GM19395 (cell line): ENCODE measurements around the gene OR13D1.
"Not testable (repeated sequence)": the region's sequence is repeated elsewhere in the genome, so short reads cannot be mapped to it uniquely, and the experiment has no call there.

ENCODE experiments used
- ATAC-seq: cut with Tn5 transposase; IDR thresholded peaks from one replicate; pipeline ENCODE4 v1.9.1; 2021; ENCODE audit warnings: mild to moderate bottlenecking, moderate library complexity; ENCODE audit not compliant: unreplicated experiment

The OR13D1 gene, protein sequence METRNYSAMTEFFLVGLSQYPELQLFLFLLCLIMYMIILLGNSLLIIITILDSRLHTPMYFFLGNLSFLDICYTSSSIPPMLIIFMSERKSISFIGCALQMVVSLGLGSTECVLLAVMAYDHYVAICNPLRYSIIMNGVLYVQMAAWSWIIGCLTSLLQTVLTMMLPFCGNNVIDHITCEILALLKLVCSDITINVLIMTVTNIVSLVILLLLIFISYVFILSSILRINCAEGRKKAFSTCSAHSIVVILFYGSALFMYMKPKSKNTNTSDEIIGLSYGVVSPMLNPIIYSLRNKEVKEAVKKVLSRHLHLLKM

DNA sequence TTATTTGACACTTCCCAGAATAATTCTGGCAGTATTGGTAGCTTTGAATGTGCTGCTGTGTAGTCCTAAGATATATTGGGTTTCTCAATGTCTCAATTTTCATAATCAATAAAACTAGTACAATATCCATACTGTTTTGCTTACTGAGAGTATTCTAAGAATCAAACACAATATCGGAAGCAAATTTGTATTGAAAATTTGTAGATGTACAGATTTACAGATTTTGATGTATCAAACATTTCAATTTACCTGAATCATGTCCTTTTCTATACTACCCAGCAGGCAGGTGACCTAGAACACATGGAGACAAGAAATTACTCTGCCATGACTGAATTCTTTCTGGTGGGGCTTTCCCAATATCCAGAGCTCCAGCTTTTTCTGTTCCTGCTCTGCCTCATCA lies at the start of gene OR13D1:
OR13D1 (plus strand) TSS at position 301 of the 400 bp plus-strand sequence; CDS start at position 301, 0 bp downstream.
- no peak for ATAC-seq

DNA sequence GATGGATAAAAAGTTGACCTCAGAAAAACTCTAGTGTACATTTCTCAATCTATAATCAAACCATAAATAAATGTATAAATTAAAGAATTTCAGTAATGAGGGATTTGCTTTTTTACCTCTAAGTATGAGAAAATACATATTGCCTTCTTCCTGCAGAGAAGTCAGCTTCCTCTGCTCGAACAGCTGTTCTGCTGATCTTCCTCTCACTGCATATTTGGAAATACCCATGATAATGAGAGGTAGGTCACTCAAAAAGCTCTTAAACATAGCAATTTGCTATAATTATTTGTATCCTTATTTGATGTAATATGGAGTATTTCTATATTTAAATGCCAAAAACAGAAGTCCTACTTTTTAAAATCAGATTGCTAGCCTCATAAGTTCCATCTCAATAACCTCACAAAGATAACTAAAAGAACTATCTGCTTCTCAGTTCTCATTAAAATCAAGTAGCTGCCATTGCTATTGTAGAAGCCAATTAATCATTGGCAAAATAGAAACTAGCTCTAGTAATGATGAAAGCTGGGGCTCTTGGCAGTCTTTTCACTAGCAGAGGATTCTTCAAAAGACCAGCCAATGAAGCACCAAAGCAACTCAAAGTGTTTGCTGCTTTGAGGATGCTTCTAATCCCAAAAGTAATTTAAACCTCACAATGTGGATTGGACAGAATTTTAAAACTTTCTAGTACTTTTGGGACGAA lies 35.7 kb upstream of the OR13D1 start:
- ATAC-seq, result no peak

DNA sequence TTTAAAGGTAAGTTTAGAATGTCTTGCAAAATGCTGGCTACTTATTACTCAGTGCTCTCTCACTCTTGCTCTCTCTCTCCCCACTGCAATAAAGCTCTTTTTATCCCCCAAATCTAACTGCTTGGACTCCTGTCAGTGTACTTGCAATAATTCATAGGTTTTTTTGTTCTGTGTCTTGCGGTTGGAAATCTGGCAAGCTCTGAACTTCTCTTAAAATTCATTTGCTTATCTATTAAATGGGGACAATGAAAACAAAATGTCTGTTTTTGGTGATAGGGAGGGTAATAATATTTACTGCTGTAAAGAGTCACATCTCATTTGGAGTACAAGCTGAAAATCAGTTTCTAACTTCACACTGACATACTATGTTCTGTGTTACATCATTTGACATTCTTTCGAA lies 18.7 kb upstream of the OR13D1 start:
- no peak for ATAC-seq

DNA sequence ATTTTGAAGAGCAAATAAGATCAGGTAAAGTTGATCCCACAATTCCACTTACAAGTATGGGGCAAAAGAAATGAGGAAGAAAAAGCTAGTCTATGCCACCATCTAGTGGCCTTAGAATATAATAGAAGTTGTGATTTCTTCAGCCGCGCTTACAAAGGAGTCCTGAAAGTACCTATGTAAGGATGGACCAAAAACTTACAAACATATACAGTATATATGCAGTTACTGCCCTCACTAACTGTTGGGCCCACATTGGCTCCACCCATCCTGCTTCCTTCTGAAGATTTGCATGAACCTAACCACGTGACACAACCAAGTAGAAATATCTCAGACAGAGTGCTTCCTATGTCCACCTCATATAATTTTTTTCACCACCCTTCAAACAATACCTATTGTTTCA lies 11.7 kb upstream of the OR13D1 start:
- peak; percentile 79 for ATAC-seq

DNA sequence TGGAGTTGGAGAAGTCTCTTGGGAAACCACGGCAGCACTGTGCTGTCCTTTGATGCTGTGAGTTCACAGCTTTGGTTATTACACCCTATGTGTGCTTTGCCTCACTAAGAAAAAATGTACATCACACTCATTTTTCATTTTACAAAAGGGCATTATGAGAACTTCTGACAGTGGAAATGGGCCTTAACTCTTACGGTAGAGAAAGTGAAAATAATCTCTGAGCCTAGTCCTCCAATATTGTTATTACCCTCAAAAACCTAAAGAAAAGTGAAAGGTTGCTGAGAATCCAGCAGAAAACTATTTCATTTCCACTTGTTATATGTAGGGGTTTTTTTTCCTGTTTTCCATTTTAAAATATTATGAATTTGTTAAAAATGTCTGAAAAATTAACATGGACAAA lies 8.2 kb upstream of the OR13D1 start:
- ATAC-seq, result peak; percentile 51

DNA sequence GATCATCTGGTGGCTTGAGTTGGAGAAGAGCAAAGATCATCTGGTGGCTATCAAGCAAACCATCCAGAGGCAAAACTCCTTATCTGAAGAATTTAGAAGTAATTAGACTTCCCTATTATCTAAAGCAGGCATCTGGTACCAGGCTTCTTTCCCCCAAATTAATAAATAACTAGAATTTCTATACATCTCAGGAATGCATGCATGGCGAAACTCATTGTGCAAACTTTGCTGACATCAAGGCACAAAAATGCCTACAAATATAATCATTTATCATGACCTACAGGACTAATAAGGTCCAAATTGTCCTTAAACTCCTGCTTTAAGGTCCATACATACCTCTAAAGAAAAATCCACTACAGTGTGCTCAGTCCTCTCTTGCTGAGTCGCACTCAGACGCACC lies 6.0 kb downstream of the OR13D1 start:
- ATAC-seq, result no peak

DNA sequence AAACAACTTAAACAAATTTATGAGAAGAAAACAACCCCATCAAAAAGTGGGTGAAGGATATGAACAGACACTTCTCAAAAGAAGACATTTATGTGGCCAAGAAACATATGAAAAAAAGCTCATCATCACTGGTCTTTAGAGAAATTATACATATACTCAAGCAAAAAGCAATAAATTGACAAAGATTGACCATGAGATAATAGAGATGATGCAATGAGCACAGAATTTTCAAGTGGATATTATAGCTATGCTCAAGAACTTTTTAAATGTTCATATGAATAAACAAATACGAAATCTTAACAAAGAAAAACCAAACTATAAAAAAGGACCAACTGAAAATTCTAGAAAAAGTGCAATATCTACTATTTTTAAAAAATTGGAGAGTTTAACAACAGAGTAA lies 14.4 kb downstream of the OR13D1 start:
- not testable (repeated sequence) for ATAC-seq

DNA sequence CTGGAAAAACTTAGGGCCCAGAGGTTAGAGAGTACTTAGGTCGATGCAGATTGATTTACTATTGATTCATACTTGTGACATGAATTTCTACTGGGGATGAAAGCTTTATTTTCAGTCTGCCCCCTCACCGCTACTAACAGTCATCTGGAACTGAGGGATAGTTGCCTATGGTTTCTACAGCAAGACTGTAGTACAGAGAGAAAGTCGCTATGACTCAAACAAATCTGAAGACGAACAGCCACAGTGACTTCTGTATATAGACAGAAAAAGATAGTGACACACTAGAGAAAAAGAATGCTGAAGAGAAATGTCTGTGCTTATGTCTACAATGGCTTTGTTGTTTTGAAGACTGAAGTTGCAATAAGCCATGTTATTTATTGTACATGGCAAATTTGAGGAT lies 17.3 kb downstream of the OR13D1 start:
- no peak for ATAC-seq

DNA sequence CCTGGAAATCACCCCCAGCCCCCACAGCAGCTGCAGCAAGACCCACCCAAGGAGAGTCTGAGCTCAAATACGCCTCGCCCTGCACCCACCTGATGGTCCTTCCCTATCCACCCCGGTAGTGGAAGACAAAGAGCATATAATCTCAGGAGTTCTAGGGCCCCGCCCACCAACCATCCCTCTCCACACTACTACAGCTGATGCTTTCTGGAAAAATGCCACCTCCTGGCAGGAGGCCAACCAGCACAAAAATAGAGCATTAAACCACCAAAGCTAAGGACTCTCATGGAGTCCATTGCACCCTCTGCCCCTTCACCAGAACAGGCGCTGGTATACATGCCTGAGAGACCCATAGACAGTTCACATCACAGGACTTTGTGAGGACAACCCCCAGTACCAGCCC lies 30.7 kb downstream of the OR13D1 start:
- no peak for ATAC-seq

DNA sequence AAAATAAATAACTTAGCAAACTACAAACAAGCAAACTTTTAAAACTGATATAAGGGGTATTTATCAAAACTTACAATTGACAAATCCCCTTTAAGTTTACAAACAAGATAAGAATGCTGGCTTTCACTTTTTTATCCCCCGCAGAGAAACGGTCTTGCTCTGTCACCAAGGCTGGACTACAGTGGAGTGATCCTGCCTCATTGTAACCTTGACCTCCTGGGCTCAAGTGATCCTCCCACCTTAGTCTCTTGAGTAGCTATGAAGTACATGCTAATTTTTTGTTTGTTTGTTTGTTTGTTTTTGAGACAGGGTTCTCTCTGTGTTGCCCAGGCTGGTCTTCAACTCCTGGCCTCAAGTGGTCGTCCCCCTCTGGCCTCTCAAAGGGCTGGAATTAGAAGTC lies 44.1 kb downstream of the OR13D1 start:
- no peak for ATAC-seq

DNA sequence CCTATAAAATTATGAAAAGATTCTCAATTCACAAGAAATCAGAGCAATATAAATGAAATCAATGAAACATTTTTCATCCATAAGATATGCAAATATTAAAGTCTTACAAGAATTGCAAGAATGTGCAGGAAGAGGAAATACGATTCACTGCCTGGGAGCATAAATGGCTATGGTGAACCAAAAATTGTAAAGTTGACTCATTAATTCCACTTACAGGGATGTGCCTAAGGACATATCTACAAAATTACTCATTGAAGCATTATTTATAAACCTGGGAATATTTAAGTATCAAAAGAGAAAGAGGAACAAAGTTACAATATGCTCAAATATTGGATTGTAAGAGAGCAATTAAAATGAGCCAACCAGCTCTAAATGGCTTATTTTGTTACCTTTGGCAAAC lies 46.3 kb downstream of the OR13D1 start:
- ATAC-seq, result no peak

DNA sequence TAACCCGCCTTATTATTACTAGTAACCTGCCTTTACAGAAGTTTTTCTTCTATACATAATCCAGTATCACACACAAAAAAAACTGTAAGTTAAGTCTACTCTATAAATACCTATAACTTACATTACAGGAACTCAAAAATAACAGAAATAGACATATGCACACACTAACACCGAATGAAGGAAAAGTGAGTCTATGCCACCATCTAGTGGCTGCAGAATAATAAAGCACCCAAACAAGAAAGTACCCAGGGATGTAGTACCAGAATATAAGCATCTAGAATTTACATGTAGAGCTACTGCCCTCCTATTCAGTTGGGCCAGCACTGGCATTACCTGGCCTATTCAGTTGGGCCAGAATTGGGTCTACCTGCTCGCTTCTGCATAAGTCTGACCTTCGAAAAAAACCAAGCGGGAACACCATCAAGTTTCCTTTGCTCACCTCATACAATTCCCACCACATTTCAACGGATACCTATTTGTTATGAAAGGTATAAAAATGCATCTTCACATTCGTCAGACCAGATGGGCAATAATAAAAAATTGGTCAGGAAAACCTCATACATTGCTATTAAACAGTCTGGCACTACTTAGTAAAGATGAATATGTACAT lies 49.2 kb downstream of the OR13D1 start:
- peak; percentile 53 for ATAC-seq
